Spleen (tissue), 11 donors: Measurements from ENCODE around the gene HEG1. TPM values are rescaled to one million over a fixed set of nuclear protein-coding genes. Genes with fewer than 3 reads are reported as not detected.

Experiments used
- DNase-seq: peaks from one replicate; pipeline ENCODE4 v3.0.0-alpha.2; 2020
- H3K27ac ChIP-seq, 8 donors: fragments of 200-600 bp; sonication (generic) in 7 of 8; 1 replicate in 4 of 8; 2 replicates in 4 of 8; pipeline versions ENCODE4 v1.5.0 to v1.8.0; 2016 to 2021; ENCODE audit warnings: inconsistent platforms in 4 of 8, mild to moderate bottlenecking in 4 of 8, moderate library complexity in 1 of 8
- H3K27me3 ChIP-seq, 7 donors: fragments of 200-600 bp; sonication (generic) in 6 of 7; replicated peaks in 1 of 7; 1 replicate in 4 of 7; 2 replicates in 3 of 7; pipeline versions ENCODE4 v1.5.0 to v1.8.0; 2016 to 2021; ENCODE audit warnings: inconsistent platforms in 3 of 7, mild to moderate bottlenecking in 1 of 7
- H3K36me3 ChIP-seq, 6 donors: fragments of 200-600 bp; sonication (generic) in 5 of 6; 1 replicate in 4 of 6; 2 replicates in 2 of 6; pipeline versions ENCODE4 v1.5.0 to v1.8.0; 2016 to 2021; ENCODE audit warnings: inconsistent platforms in 2 of 6
- H3K4me1 ChIP-seq, 6 donors: fragments of 200-600 bp; sonication (generic) in 5 of 6; 1 replicate in 3 of 6; 2 replicates in 3 of 6; pipeline versions ENCODE4 v1.5.0 to v1.8.0; 2016 to 2021; ENCODE audit warnings: inconsistent platforms in 3 of 6
- H3K4me3 ChIP-seq, 8 donors: fragments of 200-600 bp; sonication (generic) in 7 of 8; 1 replicate in 4 of 8; 2 replicates in 4 of 8; pipeline versions ENCODE4 v1.5.0 to v1.8.0; 2016 to 2021; ENCODE audit warnings: inconsistent platforms in 4 of 8, mild to moderate bottlenecking in 4 of 8, moderate library complexity in 2 of 8
- H3K9me3 ChIP-seq, 8 donors: fragments of 200-600 bp; sonication (generic) in 7 of 8; 1 replicate in 4 of 8; 2 replicates in 4 of 8; pipeline versions ENCODE4 v1.5.0 to v1.8.0; 2016 to 2021; ENCODE audit warnings: inconsistent platforms in 4 of 8
- CTCF ChIP-seq, 11 experiments: fragments of 200-600 bp in 7 of 11; fragments of 450-650 bp in 4 of 11; sonication (generic) in 4 of 11; IDR thresholded peaks in 8 of 11; conservative IDR thresholded peaks in 3 of 11; 1 replicate in 7 of 11; 2 replicates in 4 of 11; pipeline versions ENCODE4 v1.4.0 to v1.8.0; 2016 to 2021; ENCODE audit warnings: antibody characterized with exemption in 11 of 11, inconsistent platforms in 4 of 11, mild to moderate bottlenecking in 1 of 11
- POLR2A ChIP-seq, 3 donors: fragments of 450-650 bp; IDR thresholded peaks; one replicate each; pipeline ENCODE4 v1.5.1; 2017; ENCODE audit warnings: antibody characterized with exemption in 3 of 3, mild to moderate bottlenecking in 1 of 3
- POLR2AphosphoS5 ChIP-seq, 3 donors: sonication (generic); formaldehyde crosslinking; IDR thresholded peaks; one replicate each; pipeline ENCODE4 v1.5.1; 2017; ENCODE audit warnings: antibody characterized with exemption in 3 of 3
- WGBS, 5 donors: extraction: QIAGEN DNeasy Blood & Tissue Kit in 3 of 5; methylation state at CpG; one replicate each; pipeline versions ENCODE4 v1.1.5 to v1.1.7; 2013 to 2018; 5-methylcytosine and 5-hydroxymethylcytosine counted together
- intact Hi-C: fragments of 100-400 bp; cut with DNase I; formaldehyde crosslinking; loops from one replicate; pipeline ENCODE4 v1.15.0; 2023; ENCODE audit warnings: low total_unique reads
- polyA plus RNA-seq, 3 donors: library from polyadenylated mRNA; stranded (reverse); fragments of 200-250 nt; gene quantifications; one replicate each; pipeline ENCODE4 v1.2.1, GENCODE V29; 2013
- total RNA-seq, 7 donors: library from RNA; depleted of rRNA in 3 of 7; stranded (reverse); fragments of >200 nt in 3 of 7; fragmentation: NEBNext Ultra II Directional in 4 of 7; extraction: Animal tissue kit (Norgen Biotek cat#: 25700) in 4 of 7; gene quantifications; one replicate each; pipeline versions ENCODE4 v1.1.0 to v1.2.1, GENCODE V29; 2016 to 2021
- donor health status: healthy with polysubstance abuse.
- donor health status: DM: no; HTN: no; CAD: no; lungs with moderate emphysema.
- donor health status: DM: no; HTN: no; CAD: no.
- donor health status: Bipolar disorder and iron deficiency.
- donor health status: healthy.
- donor health status: DM: no; HTN: no; CAD: no.
- donor health status: DM: yes; HTN: yes; CAD: no.

HEG1 gene
- total and polyA plus RNA-seq, 10 donors = 3.1 to 87.9 (median 64.7) TPM

- intact Hi-C loops = loop anchor here (10.0 kb wide), 2 partner anchors 64 to 94 kb away; no protein-coding TSS in a partner anchor
- Histone ChIP-seq H3K9me3 (no peaks in the 10 kb centered on the region), H3K27ac (peak overlapping the region in 6 of 8 donors; percentile 86 to 94 (median 92)), H3K27me3 (peaks cover 0 to 4% (median 0%) of the 10 kb centered on the region in 7 donors), H3K4me3 (no peak overlapping the region), H3K36me3 (peaks cover 0 to 14% (median 0%) of the 10 kb centered on the region in 6 donors), H3K4me1 (peaks cover 41 to 93% (median 53%) of the 10 kb centered on the region in 6 donors)
- DNase-seq = no peak
- TF ChIP-seq POLR2A (IDR thresholded peaks at IDR 0.05) = no peak
- TF ChIP-seq POLR2AphosphoS5 (IDR thresholded peaks at IDR 0.05) = no peak
- no peak for TF ChIP-seq CTCF (IDR thresholded peaks at IDR 0.05 in 8 of 11, conservative IDR thresholded peaks at IDR 0.05 in 3 of 11)
- WGBS, 5 donors = 85 to 92% (median 90%) methylated on average over 6 of the region's 6 CpGs
These were observed 5.2 kb downstream of the HEG1 start for GRCh38 chr3:125050488-125051090.

GRCh38 chr3:125048282-125048681 lies 7.5 kb downstream of the HEG1 start:
- 80 to 97% (median 93%) methylated on average over 3 of the region's 3 CpGs for WGBS, 5 donors
- intact Hi-C loops = no loop called here
- no peak for DNase-seq
- Histone ChIP-seq H3K4me1 (peaks cover 49 to 100% (median 61%) of the 10 kb centered on the region in 6 donors), H3K27ac (peak overlapping the region in 1 of 8 donors; percentile 5), H3K4me3 (no peak overlapping the region), H3K27me3 (no peaks in the 10 kb centered on the region), H3K9me3 (no peaks in the 10 kb centered on the region), H3K36me3 (peaks cover 0 to 18% (median 2%) of the 10 kb centered on the region in 6 donors)
- TF ChIP-seq POLR2A (IDR thresholded peaks at IDR 0.05) (no peak), CTCF (IDR thresholded peaks at IDR 0.05 in 8 of 11, conservative IDR thresholded peaks at IDR 0.05 in 3 of 11) (no peak), POLR2AphosphoS5 (IDR thresholded peaks at IDR 0.05) (no peak)

- no peak for DNase-seq
- no peak for TF ChIP-seq CTCF (IDR thresholded peaks at IDR 0.05 in 8 of 11, conservative IDR thresholded peaks at IDR 0.05 in 3 of 11)
- H3K36me3 ChIP-seq = peaks cover 0 to 18% (median 2%) of the 10 kb centered on the region in 6 donors
- H3K9me3 ChIP-seq = no peaks in the 10 kb centered on the region
- H3K4me3 ChIP-seq = no peak overlapping the region
- WGBS, 5 donors = 35 to 63% (median 40%) methylated on average over 2 of the region's 2 CpGs
- intact Hi-C loops = no loop called here
- H3K4me1 ChIP-seq = peaks cover 27 to 100% (median 60%) of the 10 kb centered on the region in 6 donors
- H3K27ac ChIP-seq = peak overlapping the region in 1 of 8 donors; percentile 91
- no peaks in the 10 kb centered on the region for H3K27me3 ChIP-seq
These were observed 9.8 kb downstream of the HEG1 start for GRCh38 chr3:125045965-125046364.

- Histone ChIP-seq H3K36me3 (peaks cover 0 to 15% (median 2%) of the 10 kb centered on the region in 6 donors), H3K27me3 (no peaks in the 10 kb centered on the region), H3K4me1 (peaks cover 21 to 100% (median 58%) of the 10 kb centered on the region in 6 donors), H3K4me3 (no peak overlapping the region), H3K27ac (peak overlapping the region; percentile 11 to 91 (median 60)), H3K9me3 (no peaks in the 10 kb centered on the region)
- no peak for DNase-seq
- WGBS, 5 donors = 66 to 87% (median 76%) methylated on average over 5 of the region's 5 CpGs
- TF ChIP-seq POLR2A (IDR thresholded peaks at IDR 0.05) (no peak), CTCF (IDR thresholded peaks at IDR 0.05 in 8 of 11, conservative IDR thresholded peaks at IDR 0.05 in 3 of 11) (no peak), POLR2AphosphoS5 (IDR thresholded peaks at IDR 0.05) (no peak)
- intact Hi-C loops = no loop called here
These were observed 10.6 kb downstream of the HEG1 start for GRCh38 chr3:125045194-125045593.
